Naive B cell (primary cell): ENCODE results near the gene FAM210A. TPM values are rescaled to one million over a fixed set of nuclear protein-coding genes. Genes with fewer than 3 reads are reported as not detected.
"Not testable (repeated sequence)": the region's sequence is repeated elsewhere in the genome, so short reads cannot be mapped to it uniquely, and the experiment has no call there.

Experiments
- ATAC-seq, 2 donors: fragments of 150-1000 bp; cut with Tn5 transposase; 2 replicates each; pipeline ENCODE4 v1.10.0; 2021; ENCODE audit warnings: low read depth in 2 of 2, mild to moderate bottlenecking in 2 of 2, moderate library complexity in 2 of 2
- DNase-seq: peaks from one replicate; pipeline ENCODE4 v3.0.0; 2022
- H3K27ac Mint-ChIP-seq, 6 donors: one replicate each; pipeline ENCODE4 v1.8.0; 2020 to 2022; ENCODE audit warnings: mild to moderate bottlenecking in 6 of 6, mixed read lengths in 6 of 6, moderate library complexity in 5 of 6, inconsistent platforms in 2 of 6
- H3K27me3 Mint-ChIP-seq, 3 donors: one replicate each; pipeline ENCODE4 v1.8.0; 2021 to 2022; ENCODE audit warnings: mixed read lengths in 3 of 3, mild to moderate bottlenecking in 1 of 3
- H3K36me3 Mint-ChIP-seq, 2 donors: one replicate each; pipeline ENCODE4 v1.8.0; 2020 to 2022; ENCODE audit warnings: mixed read lengths in 2 of 2, inconsistent platforms in 1 of 2, mild to moderate bottlenecking in 1 of 2
- H3K4me1 Mint-ChIP-seq, 3 donors: one replicate each; pipeline ENCODE4 v1.8.0; 2020 to 2022; ENCODE audit warnings: mixed read lengths in 3 of 3, inconsistent platforms in 1 of 3, mild to moderate bottlenecking in 1 of 3, moderate library complexity in 1 of 3
- H3K4me3 Mint-ChIP-seq, 8 donors: one replicate each; pipeline ENCODE4 v1.8.0; 2020 to 2022; ENCODE audit warnings: mild to moderate bottlenecking in 8 of 8, mixed read lengths in 8 of 8, moderate library complexity in 8 of 8, inconsistent platforms in 2 of 8
- H3K9me3 Mint-ChIP-seq, 7 donors: one replicate each; pipeline ENCODE4 v1.8.0; 2020 to 2022; ENCODE audit warnings: mixed read lengths in 7 of 7, mild to moderate bottlenecking in 5 of 7, inconsistent platforms in 2 of 7, moderate library complexity in 1 of 7
- polyA plus RNA-seq, 6 donors: library from polyadenylated mRNA; unstranded; fragments of 300-500 nt; fragmentation: Illumina TruSeq; gene quantifications; one replicate each; pipeline ENCODE4 v1.2.3, GENCODE V29; 2021; ENCODE audit warnings: low read depth in 6 of 6

The FAM210A gene
- polyA plus RNA-seq, 6 donors from 2014 or later = 10.8 to 22.7 (median 17.3) TPM

GRCh38 chr18:13725566-13726231 lies 659 bp downstream of the FAM210A start:
- no peak for DNase-seq
- Mint-ChIP-seq H3K4me3 (peak overlapping the region; percentile 72 to 98 (median 96)), H3K27ac (peak overlapping the region; percentile 86 to 100 (median 98)), H3K4me1 (peaks cover 32 to 51% (median 50%) of the 10 kb centered on the region in 3 donors), H3K9me3 (no peaks in the 10 kb centered on the region), H3K36me3 (no peaks in the 10 kb centered on the region), H3K27me3 (no peaks in the 10 kb centered on the region)
- ATAC-seq = no peak

DNA sequence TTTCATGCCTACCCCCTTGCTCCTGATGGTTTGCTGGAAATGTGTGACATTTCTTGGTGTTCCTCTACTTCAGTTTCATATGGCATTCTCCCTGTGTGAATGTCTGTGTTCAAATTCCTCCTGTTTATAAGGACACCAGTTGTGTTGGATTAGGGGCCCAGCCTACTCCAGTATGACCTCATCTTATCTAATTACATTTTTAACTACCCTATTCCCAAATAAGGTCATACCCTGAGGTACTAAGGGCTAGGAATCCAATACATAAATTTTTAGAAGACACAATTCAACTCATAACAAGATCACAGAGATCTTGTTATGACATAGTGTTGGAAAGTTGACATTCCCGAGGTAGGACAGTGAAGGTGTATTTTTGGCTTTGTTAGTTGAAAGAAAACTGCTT lies 5.5 kb downstream of the FAM210A start:
- no peak for ATAC-seq
- Mint-ChIP-seq H3K4me1 (peaks cover 21 to 35% (median 27%) of the 10 kb centered on the region in 3 donors), H3K36me3 (peaks cover 0 to 11% of the 10 kb centered on the region in 2 donors)

DNA sequence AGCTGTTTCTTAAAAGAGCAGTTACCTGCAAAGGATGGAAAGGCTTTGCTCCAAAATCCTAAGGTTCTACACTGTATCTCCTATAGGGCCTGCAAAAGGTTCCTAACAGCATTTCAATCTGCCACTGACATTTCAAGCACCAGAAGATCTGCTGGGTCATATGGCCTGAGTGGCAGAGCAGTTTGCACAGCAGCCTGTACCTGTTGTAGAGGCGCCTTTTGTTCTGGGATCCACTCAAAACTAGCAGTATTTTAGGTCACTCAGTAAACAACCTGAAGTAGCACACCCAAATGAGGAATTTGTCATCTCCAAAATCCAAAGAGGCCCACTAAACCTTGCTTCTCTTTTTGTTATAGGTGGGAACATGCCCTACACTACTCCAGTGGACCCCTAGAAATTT lies 6.2 kb downstream of the FAM210A start:
- ATAC-seq = no peak

More for the DNA sequence above, 5.5 kb downstream of the FAM210A start:
- no peak for DNase-seq
- H3K27ac Mint-ChIP-seq = no peak overlapping the region
- H3K27me3 Mint-ChIP-seq = no peaks in the 10 kb centered on the region
- H3K4me3 Mint-ChIP-seq = no peak overlapping the region
- peaks cover 0 to 12% (median 0%) of the 10 kb centered on the region in 7 donors for H3K9me3 Mint-ChIP-seq

GRCh38 chr18:13716916-13717315 lies 9.4 kb downstream of the FAM210A start:
- DNase-seq = no peak
- peaks cover 0 to 12% (median 0%) of the 10 kb centered on the region in 7 donors for H3K9me3 Mint-ChIP-seq
- peaks cover 8 to 26% (median 15%) of the 10 kb centered on the region in 3 donors for H3K4me1 Mint-ChIP-seq
- H3K4me3 Mint-ChIP-seq = no peak overlapping the region
- no peak for ATAC-seq
- H3K27me3 Mint-ChIP-seq = no peaks in the 10 kb centered on the region
- H3K27ac Mint-ChIP-seq = no peak overlapping the region
- peaks cover 0 to 11% of the 10 kb centered on the region in 2 donors for H3K36me3 Mint-ChIP-seq

More for the DNA sequence above, 6.2 kb downstream of the FAM210A start:
- H3K4me3 Mint-ChIP-seq = no peak overlapping the region
- H3K4me1 Mint-ChIP-seq = peaks cover 15 to 28% (median 21%) of the 10 kb centered on the region in 3 donors
- H3K36me3 Mint-ChIP-seq = peaks cover 0 to 11% of the 10 kb centered on the region in 2 donors
- H3K27ac Mint-ChIP-seq = peak overlapping the region in 1 of 6 donors; percentile 33
- H3K9me3 Mint-ChIP-seq = peaks cover 0 to 12% (median 0%) of the 10 kb centered on the region in 7 donors
- H3K27me3 Mint-ChIP-seq = no peaks in the 10 kb centered on the region
- no peak for DNase-seq

DNA sequence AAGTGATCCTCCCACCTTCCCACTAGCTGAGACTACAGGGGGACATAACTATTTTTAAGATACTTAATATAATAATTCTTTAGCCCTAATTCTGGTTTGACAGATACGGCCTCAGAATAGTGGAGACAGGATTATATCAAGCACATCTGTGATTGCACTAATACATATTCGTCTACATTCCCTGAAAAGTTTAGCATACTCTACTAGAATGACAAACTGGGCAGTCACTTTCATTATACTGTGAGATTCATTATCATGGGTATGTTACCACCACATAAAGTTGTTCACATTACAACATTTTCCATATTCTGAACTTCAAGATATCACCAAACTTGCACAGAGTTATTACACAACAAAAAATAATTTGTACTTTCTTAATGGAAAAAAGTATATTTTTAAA lies 11.0 kb downstream of the FAM210A start:
- H3K27ac Mint-ChIP-seq = no peak overlapping the region
- peaks cover 8 to 33% (median 22%) of the 10 kb centered on the region in 3 donors for H3K4me1 Mint-ChIP-seq
- H3K36me3 Mint-ChIP-seq = peaks cover 0 to 11% of the 10 kb centered on the region in 2 donors
- no peak for ATAC-seq
- H3K4me3 Mint-ChIP-seq = no peak overlapping the region
- H3K27me3 Mint-ChIP-seq = no peaks in the 10 kb centered on the region
- no peak for DNase-seq
- peaks cover 0 to 12% (median 0%) of the 10 kb centered on the region in 7 donors for H3K9me3 Mint-ChIP-seq

- peaks cover 0 to 11% of the 10 kb centered on the region in 2 donors for H3K36me3 Mint-ChIP-seq
- DNase-seq (no peak), ATAC-seq (no peak)
- H3K27ac Mint-ChIP-seq = peak overlapping the region in 1 of 6 donors; percentile 50
- H3K9me3 Mint-ChIP-seq = peaks cover 0 to 12% (median 2%) of the 10 kb centered on the region in 7 donors
- no peak overlapping the region for H3K4me3 Mint-ChIP-seq
- peaks cover 15 to 37% (median 22%) of the 10 kb centered on the region in 3 donors for H3K4me1 Mint-ChIP-seq
- no peaks in the 10 kb centered on the region for H3K27me3 Mint-ChIP-seq
These were observed 12.8 kb downstream of the FAM210A start for GRCh38 chr18:13713455-13714055.

- Mint-ChIP-seq H3K36me3 (peaks cover 0 to 7% of the 10 kb centered on the region in 2 donors), H3K9me3 (peaks cover 0 to 4% (median 0%) of the 10 kb centered on the region in 7 donors), H3K27ac (peak overlapping the region in 2 of 6 donors; percentile 10 to 27), H3K4me3 (no peak overlapping the region), H3K27me3 (no peaks in the 10 kb centered on the region), H3K4me1 (peaks cover 15 to 37% (median 23%) of the 10 kb centered on the region in 3 donors)
- DNase-seq = no peak
- no peak for ATAC-seq
These were observed 13.8 kb downstream of the FAM210A start for GRCh38 chr18:13712400-13713131.

- Mint-ChIP-seq H3K27ac (peak overlapping the region in 1 of 6 donors; percentile 34), H3K4me3 (no peak overlapping the region), H3K9me3 (peaks cover 0 to 4% (median 0%) of the 10 kb centered on the region in 7 donors), H3K27me3 (no peaks in the 10 kb centered on the region), H3K36me3 (no peaks in the 10 kb centered on the region), H3K4me1 (peaks cover 11 to 24% (median 19%) of the 10 kb centered on the region in 3 donors)
- ATAC-seq = no peak
- DNase-seq = no peak
These were observed 15.9 kb downstream of the FAM210A start for GRCh38 chr18:13710414-13710831.

GRCh38 chr18:13703899-13704298 lies 22.5 kb downstream of the FAM210A start:
- Mint-ChIP-seq H3K4me1 (peaks cover 13 to 24% (median 17%) of the 10 kb centered on the region in 3 donors), H3K27ac (no peak overlapping the region), H3K27me3 (no peaks in the 10 kb centered on the region), H3K9me3 (peaks cover 0 to 39% (median 22%) of the 10 kb centered on the region in 7 donors), H3K4me3 (no peak overlapping the region), H3K36me3 (peaks cover 7 to 17% of the 10 kb centered on the region in 2 donors)
- DNase-seq (no peak), ATAC-seq (no peak)

DNA sequence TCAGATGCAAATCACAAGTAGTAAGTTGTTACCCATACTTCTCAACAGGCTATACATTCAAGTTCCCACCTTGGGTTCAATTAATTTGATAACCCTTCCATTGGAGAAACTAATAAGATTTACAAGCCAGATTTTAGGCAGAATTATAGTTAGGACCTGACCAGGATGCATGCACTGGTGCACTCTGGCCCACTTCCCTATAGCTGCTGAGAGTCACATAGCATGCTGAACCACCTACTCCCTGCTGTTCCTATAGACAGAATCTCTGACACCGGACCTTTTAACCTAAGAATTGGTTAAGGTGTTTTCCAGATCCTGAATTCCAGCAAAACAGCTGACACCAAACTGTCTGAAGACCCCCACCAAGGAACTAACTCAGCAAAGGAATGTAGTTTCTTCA lies 26.2 kb downstream of the FAM210A start:
- H3K4me3 Mint-ChIP-seq = peak overlapping the region in 2 of 8 donors; percentile 8 to 26
- ATAC-seq (peak; percentile 94 to 97), DNase-seq (peak; percentile 21)
- H3K9me3 Mint-ChIP-seq = peaks cover 0 to 39% (median 25%) of the 10 kb centered on the region in 7 donors
- peaks cover 18 to 38% (median 26%) of the 10 kb centered on the region in 3 donors for H3K4me1 Mint-ChIP-seq
- peak overlapping the region in 4 of 6 donors; percentile 12 to 73 (median 33) for H3K27ac Mint-ChIP-seq
- peaks cover 7 to 26% of the 10 kb centered on the region in 2 donors for H3K36me3 Mint-ChIP-seq
- H3K27me3 Mint-ChIP-seq = no peaks in the 10 kb centered on the region

DNA sequence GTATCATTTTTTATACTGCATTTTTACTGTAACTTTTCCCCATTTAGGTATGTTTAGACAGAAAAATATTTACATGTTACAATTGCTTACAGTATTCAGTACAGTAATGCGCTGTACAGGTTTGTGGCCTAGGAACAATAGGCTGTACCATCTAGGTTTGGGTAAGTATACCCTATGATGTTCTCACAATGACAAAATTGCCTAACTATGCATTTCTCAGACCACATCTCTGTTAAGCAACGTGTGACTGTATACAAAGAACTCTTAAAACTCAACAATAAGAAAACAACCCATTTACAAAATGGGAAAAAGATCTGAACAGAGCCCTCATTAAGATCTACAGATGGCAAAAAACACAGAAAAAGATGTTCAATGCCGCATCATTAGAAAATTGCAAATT lies 29.4 kb downstream of the FAM210A start:
- H3K36me3 Mint-ChIP-seq = peaks cover 0 to 8% of the 10 kb centered on the region in 2 donors
- peaks cover 0 to 33% (median 14%) of the 10 kb centered on the region in 7 donors for H3K9me3 Mint-ChIP-seq
- no peaks in the 10 kb centered on the region for H3K27me3 Mint-ChIP-seq
- no peak overlapping the region for H3K4me3 Mint-ChIP-seq
- peaks cover 34 to 61% (median 46%) of the 10 kb centered on the region in 3 donors for H3K4me1 Mint-ChIP-seq
- no peak for DNase-seq
- ATAC-seq = no peak
- H3K27ac Mint-ChIP-seq = peak overlapping the region in 2 of 6 donors; percentile 18 to 84

DNA sequence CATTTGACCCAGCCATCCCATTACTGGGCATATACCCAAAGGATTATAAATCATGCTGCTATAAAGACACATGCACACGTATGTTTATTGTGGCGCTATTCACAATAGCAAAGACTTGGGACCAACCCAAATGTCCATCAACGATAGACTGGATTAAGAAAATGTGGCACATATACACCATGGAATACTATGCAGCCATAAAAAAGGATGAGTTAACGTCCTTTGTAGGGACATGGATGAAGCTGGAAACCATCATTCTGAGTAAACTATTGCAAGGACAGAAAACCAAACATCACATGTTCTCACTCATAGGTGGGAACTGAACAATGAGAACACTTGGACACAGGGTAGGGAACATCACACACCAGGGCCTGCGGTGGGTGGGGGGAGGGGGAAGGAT lies 31.0 kb downstream of the FAM210A start:
- not testable (repeated sequence) for H3K27ac Mint-ChIP-seq, H3K27me3 Mint-ChIP-seq, DNase-seq, ATAC-seq, H3K4me3 Mint-ChIP-seq, H3K36me3 Mint-ChIP-seq
- H3K4me1 Mint-ChIP-seq = peaks cover 38 to 63% (median 46%) of the 10 kb centered on the region in 3 donors
- H3K9me3 Mint-ChIP-seq = peaks cover 0 to 28% (median 6%) of the 10 kb centered on the region in 7 donors

DNA sequence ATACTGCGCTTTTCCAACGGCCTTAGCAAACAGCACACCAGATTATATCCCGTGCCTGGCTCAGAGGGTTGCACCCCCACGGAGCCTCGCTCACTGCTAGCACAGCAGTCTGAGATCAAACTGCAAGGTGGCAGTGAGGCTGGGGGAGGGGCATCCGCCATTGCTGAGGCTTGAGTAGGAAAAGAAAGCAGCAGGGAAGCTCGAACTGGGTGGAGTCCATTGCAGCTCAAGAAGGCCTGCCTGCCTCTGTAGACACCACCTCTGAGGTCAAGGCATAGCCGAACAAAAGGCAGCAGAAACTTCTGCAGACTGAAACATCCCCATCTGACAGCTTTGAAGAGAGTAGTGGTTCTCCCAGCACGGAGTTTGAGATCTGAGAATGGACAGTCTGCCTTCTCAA lies 36.3 kb downstream of the FAM210A start:
- H3K27ac Mint-ChIP-seq = not testable (repeated sequence)

More for the DNA sequence above, 36.3 kb downstream of the FAM210A start:
- not testable (repeated sequence) for DNase-seq, ATAC-seq, H3K27me3 Mint-ChIP-seq, H3K36me3 Mint-ChIP-seq
- H3K4me3 Mint-ChIP-seq = peak overlapping the region in 1 of 8 donors; percentile 20
- peaks cover 0 to 21% (median 6%) of the 10 kb centered on the region in 7 donors for H3K9me3 Mint-ChIP-seq
- H3K4me1 Mint-ChIP-seq = peaks cover 44 to 70% (median 46%) of the 10 kb centered on the region in 3 donors
